Spleen (tissue), 7 donors: ENCODE data around the gene MSH5.

Experiments used
- CTCF ChIP-seq, 11 experiments: fragments of 200-600 bp in 7 of 11; fragments of 450-650 bp in 4 of 11; sonication (generic) in 4 of 11; IDR thresholded peaks in 8 of 11; conservative IDR thresholded peaks in 3 of 11; 1 replicate in 7 of 11; 2 replicates in 4 of 11; pipeline versions ENCODE4 v1.4.0 to v1.8.0; 2016 to 2021; ENCODE audit warnings: antibody characterized with exemption in 11 of 11, inconsistent platforms in 4 of 11, mild to moderate bottlenecking in 1 of 11
- POLR2A ChIP-seq, 3 donors: fragments of 450-650 bp; IDR thresholded peaks; one replicate each; pipeline ENCODE4 v1.5.1; 2017; ENCODE audit warnings: antibody characterized with exemption in 3 of 3, mild to moderate bottlenecking in 1 of 3
- donor health status: DM: no; HTN: no; CAD: no; lungs with moderate emphysema.
- donor health status: DM: no; HTN: no; CAD: no.
- donor health status: DM: no; HTN: no; CAD: no.

GRCh38 chr6:31806470-31807272 is 66.9 kb downstream of the MSH5 start, which contains the start of gene LSM2:
- peak in 8 of 11 experiments; percentile 12 to 59 (median 39) for TF ChIP-seq CTCF (IDR thresholded peaks at IDR 0.05 in 8 of 11, conservative IDR thresholded peaks at IDR 0.05 in 3 of 11)
- TF ChIP-seq POLR2A (IDR thresholded peaks at IDR 0.05) = peak; percentile 10 to 69 (median 51)
